Raji (cell line): ENCODE results near the gene STXBP2.

Source experiments
- POLR2A ChIP-seq: IDR thresholded peaks from 2 replicates; pipeline ENCODE4 v1.6.1; 2011; ENCODE audit warnings: low read depth, low read length, control low read depth; ENCODE audit not compliant: insufficient read depth

STXBP2 gene

GRCh38 chr19:7638802-7639465, 2.0 kb downstream of the STXBP2 start:
- no peak for TF ChIP-seq POLR2A

DNA sequence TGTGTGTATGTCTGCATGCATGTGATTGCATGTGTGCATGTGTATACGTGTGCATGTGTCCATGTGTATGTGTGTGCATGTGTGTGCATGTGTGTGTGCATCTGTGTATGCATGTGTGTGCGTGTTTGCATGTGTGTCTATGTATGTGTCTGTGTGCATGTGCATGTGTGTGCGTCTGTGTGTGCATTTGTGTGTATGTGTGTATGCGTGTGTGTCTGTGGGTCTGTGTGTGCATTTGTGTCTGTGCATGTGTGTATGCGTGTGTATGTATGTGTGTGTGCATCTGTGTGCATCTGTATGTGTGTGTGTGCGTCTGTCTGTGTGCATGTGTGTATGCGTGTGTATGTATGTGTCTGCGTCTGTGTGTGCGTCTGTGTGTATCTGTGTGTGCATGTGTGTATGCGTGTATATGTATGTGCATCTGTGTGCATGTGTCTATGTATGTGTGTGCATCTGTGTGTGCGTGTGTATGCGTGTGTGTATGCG, 3.0 kb downstream of the STXBP2 start:
- no peak for TF ChIP-seq POLR2A

- no peak for TF ChIP-seq POLR2A
These were observed 3.9 kb downstream of the STXBP2 start for GRCh38 chr19:7640803-7641202.

- TF ChIP-seq POLR2A: no peak
These were observed 4.7 kb downstream of the STXBP2 start for GRCh38 chr19:7641290-7642276.

GRCh38 chr19:7642295-7643030, 5.6 kb downstream of the STXBP2 start:
- no peak for TF ChIP-seq POLR2A

GRCh38 chr19:7643031-7643415, 6.1 kb downstream of the STXBP2 start:
- TF ChIP-seq POLR2A: no peak

DNA sequence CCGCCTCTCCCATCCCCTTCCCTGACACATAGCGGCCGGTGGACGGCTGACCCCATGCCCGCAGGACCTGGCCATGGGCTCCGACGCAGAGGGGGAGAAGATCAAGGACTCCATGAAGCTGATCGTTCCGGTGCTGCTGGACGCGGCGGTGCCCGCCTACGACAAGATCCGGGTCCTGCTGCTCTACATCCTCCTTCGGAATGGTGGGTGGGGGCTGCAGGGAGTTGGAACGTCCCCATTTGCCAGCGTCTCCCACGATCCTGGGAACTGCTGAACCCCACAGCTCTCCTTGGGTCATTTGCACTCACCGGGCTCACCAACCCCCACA, 7.6 kb downstream of the STXBP2 start:
- TF ChIP-seq POLR2A: no peak

DNA sequence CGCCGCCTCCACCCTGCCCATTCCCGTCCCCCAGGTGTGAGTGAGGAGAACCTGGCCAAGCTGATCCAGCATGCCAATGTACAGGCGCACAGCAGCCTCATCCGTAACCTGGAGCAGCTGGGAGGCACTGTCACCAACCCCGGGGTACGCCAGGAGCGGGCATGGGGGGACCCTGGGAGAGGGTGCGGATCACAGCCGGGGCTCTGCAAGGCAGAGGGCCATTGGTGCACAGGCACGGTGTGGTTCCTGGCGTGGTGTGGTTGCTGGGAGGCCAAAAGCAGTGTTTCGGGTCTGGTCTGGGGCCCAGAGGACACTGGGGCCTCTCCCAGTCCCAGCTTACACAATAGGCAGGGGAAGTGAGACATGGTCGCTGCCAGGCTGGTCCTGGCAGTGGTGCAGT, 8.3 kb downstream of the STXBP2 start:
- TF ChIP-seq POLR2A: no peak

DNA sequence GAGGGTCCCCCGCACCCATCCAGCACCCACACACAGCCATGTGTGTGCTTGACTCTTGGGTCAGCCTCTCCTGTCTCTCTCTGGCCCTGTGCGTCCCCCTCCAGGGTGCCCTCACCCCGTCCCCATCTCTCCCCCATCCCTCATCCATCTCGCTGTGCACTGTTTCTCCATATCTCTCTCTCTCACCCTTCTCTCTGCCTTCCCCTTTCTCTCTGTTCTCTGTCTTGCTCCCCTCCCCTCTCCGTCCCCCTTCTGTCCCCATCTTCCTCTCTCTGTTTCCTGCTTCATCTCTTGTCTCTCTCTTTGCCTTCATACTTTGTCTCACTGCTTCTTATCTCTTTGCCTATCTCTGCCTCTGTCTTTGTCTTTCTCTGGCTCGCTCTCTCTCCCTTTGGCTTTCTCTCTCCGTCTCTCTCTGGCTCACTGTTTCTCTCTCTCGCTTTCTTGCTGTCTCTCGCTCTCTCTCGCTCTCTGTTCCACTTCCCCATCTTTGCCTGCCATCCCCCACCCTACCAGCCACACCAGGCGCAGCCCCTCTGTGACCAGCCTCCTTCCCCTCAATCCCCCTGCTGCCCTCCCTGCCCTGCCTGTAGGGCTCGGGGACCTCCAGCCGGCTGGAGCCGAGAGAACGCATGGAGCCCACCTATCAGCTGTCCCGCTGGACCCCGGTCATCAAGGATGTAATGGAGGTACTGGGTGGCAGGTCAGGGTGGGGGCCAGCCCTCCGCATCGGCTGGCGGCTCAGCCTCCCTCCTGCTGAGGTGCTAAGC, 8.9 kb downstream of the STXBP2 start:
- TF ChIP-seq POLR2A: no peak

GRCh38 chr19:7646426-7646700, 9.5 kb downstream of the STXBP2 start:
- no peak for TF ChIP-seq POLR2A

DNA sequence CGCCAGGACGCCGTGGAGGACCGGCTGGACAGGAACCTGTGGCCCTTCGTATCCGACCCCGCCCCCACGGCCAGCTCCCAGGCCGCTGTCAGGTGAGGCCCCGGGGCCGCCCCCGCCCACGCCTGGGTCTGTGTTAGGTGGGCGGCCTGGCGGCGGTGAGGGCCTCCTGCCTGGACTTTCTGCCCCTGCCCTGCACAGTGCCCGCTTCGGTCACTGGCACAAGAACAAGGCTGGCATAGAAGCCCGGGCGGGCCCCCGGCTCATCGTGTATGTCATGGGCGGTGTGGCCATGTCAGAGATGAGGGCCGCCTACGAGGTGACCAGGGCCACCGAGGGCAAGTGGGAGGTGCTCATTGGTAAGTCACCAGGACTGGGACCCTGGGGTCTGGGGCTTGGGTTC, 10.2 kb downstream of the STXBP2 start:
- no peak for TF ChIP-seq POLR2A

DNA sequence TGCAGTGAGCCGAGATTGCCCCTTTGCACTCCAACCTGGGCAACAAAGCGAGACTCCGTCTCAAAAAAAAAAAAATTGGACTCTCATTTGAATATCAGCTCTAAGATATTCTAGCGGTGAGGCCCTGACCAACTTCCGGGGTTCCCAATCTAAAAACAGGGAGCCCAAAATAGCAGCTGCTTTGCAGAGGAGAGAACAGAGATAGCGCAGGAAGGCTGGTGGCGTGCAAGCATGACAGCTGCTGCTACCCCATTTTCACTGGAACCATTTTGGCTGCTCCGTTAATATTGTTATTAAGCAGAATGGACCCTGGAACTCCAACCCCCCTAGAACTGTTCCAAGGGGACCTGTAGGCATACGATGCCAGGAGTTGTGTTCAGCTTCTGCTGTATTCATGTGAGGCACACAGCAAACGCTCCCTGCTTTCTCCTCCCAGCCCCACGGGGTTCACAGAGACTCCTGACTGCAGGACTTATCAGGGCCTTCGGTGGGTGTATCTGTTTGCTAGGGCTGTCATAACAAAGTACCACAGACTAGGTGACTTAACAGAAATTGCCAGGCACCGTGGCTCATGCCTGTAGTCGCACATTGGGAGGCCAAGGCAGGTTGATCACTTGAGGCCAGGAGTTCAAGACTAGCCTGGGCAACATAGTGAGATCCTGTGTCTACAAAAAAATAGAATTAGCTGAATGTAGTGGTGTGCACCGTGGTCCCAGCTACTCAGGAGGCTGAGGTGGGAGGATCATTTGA, 11.5 kb downstream of the STXBP2 start:
- no peak for TF ChIP-seq POLR2A

- no peak for TF ChIP-seq POLR2A
These were observed 13.2 kb downstream of the STXBP2 start for GRCh38 chr19:7650148-7650547.

DNA sequence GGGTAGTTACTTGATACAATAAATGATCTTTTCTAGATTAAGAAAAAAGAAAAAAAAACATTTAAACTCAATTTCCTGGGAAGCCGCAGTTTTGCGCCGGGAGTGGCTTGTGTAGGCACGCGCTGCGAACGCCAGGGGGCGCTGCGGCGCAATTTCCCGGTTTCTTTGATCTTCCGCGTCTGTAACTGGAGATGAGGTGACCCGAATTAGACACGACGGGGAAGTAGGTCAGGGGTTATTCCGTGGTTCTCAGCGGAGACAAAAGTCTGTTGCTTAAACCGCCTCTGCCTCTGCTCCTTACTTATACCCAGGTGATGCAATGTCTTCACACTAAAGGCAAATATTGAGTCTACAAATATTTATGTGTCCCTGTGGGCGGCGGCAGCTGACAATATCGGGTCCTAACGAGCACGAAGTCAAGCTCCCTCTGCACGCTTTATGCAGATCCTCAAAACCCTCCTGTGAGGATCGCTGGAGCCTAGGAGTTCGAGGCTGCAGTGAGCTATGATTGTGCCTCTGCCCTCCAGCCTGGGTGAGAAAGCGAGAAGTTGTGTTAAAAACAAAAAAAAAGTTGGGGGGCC, 15.2 kb downstream of the STXBP2 start:
- TF ChIP-seq POLR2A: peak; percentile 33; the same call in 1 of the 2 replicates

DNA sequence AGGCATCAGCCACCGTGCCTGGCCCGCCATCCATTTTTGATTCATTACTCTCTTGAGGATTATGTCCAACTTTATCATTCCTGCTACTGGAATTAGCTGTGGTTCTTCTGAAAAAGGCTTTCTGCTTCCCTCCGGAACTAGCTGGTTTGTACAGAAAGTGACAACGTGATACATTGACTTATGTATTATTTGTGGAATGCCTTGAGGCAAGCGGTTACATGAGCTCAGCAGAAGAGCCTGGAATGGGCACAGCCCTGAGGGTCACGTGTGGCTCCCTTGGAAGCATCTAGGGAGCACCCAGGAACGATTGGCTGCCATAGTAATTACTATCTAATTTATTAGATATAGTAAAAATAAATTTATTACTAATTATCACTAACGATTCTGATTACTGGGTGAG, 17.5 kb downstream of the STXBP2 start:
- TF ChIP-seq POLR2A: no peak

GRCh38 chr19:7655581-7655980, 18.7 kb downstream of the STXBP2 start:
- TF ChIP-seq POLR2A: no peak
